Body of pancreas (tissue), 4 donors: Measurements from ENCODE around the gene MAGIX. TPM values are rescaled to one million over a fixed set of nuclear protein-coding genes. Genes with fewer than 3 reads are reported as not detected.
A peak's percentile ranks its signal among the peaks of the same experiment; 100 is the strongest.

Source experiments
- ATAC-seq: fragments of 150-250 bp; one replicate; pipeline ENCODE4 v1.9.1; 2016
- DNase-seq, 4 donors: peaks; one replicate each; pipeline ENCODE4 v3.0.0-alpha.2; 2019
- H3K27ac ChIP-seq, 4 donors: fragments of 200-600 bp; sonication (generic); 1 replicate in 3 of 4; 2 replicates in 1 of 4; pipeline versions ENCODE4 v1.5.1 to v1.6.1; 2016 to 2019; ENCODE audit warnings: mild to moderate bottlenecking in 1 of 4, mixed read lengths in 1 of 4, moderate library complexity in 1 of 4
- H3K27me3 ChIP-seq, 2 donors: fragments of 200-600 bp; sonication (generic); one replicate each; pipeline ENCODE4 v1.6.0; 2016; ENCODE audit warnings: mild to moderate bottlenecking in 1 of 2
- H3K36me3 ChIP-seq, 2 donors: fragments of 200-600 bp; sonication (generic); replicated peaks in 1 of 2; 2 replicates each; pipeline ENCODE4 v1.5.1; 2016; ENCODE audit warnings: low read depth in 2 of 2; ENCODE audit not compliant: insufficient read depth in 1 of 2
- H3K4me1 ChIP-seq: fragments of 200-600 bp; sonication (generic); one replicate; pipeline ENCODE4 v1.6.0; 2016
- H3K4me3 ChIP-seq, 2 donors: fragments of 200-600 bp; sonication (generic); 1 replicate in 1 of 2; 2 replicates in 1 of 2; pipeline ENCODE4 v1.5.1; 2016 to 2019
- H3K9me3 ChIP-seq, 3 donors: fragments of 200-600 bp; sonication (generic); 1 replicate in 2 of 3; 2 replicates in 1 of 3; pipeline ENCODE4 v1.5.1; 2016
- POLR2A ChIP-seq, 3 donors: fragments of 450-650 bp; IDR thresholded peaks; one replicate each; pipeline ENCODE4 v1.6.1; 2016; ENCODE audit warnings: antibody characterized with exemption in 3 of 3, mild to moderate bottlenecking in 2 of 3
- WGBS, 2 donors: methylation state at CpG; one replicate each; pipeline ENCODE4 v1.1.5; 2017; 5-methylcytosine and 5-hydroxymethylcytosine counted together
- intact Hi-C: fragments of 100-400 bp; cut with DNase I; formaldehyde crosslinking; loops from one replicate; pipeline ENCODE4 v1.15.1; 2023
- total RNA-seq, 2 donors: library from RNA; depleted of rRNA; stranded (reverse); fragments of >200 nt; gene quantifications; one replicate each; pipeline ENCODE4 v1.1.0, GENCODE V29; 2016
- TF ChIP-seq, protein P1 (sequence below), 7 experiments: fragments of 450-650 bp in 4 of 7; fragments of 200-600 bp in 3 of 7; sonication (generic) in 3 of 7; IDR thresholded peaks; one replicate each; pipeline ENCODE4 v1.5.1; 2016 to 2019; ENCODE audit warnings: antibody characterized with exemption in 7 of 7

MAGIX gene
- total RNA-seq, 2 donors from 2014 or later = 13.2 to 40.9 TPM

DNA sequence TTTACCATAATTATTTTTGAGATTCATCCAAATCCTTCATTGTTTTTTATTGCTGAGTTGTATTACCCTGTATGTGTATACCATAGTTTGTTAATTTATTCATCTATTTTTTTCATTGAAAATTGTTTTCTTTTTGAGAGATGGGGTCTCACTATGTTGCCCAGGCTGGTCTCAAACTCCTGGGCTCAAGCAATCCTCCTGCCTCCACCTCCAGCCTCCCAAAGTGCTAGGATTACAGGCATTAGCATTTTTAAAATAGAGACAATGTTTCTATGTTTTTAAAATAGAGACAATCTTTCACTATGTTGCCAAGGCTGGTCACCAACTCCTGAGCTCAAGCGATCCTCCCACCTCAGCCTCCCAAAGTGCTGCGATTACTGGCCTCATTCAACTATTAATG is 1.6 kb upstream of the MAGIX start:
- Histone ChIP-seq H3K36me3 (no peaks in the 10 kb centered on the region), H3K27ac (no peak overlapping the region), H3K4me1 (peaks cover 10% of the 10 kb centered on the region), H3K9me3 (no peaks in the 10 kb centered on the region), H3K27me3 (no peaks in the 10 kb centered on the region), H3K4me3 (no peak overlapping the region)
- intact Hi-C loops = no loop called here
- ATAC-seq = no peak
- no peak for TF ChIP-seq POLR2A (IDR thresholded peaks at IDR 0.05)
- TF ChIP-seq, protein P1, sequence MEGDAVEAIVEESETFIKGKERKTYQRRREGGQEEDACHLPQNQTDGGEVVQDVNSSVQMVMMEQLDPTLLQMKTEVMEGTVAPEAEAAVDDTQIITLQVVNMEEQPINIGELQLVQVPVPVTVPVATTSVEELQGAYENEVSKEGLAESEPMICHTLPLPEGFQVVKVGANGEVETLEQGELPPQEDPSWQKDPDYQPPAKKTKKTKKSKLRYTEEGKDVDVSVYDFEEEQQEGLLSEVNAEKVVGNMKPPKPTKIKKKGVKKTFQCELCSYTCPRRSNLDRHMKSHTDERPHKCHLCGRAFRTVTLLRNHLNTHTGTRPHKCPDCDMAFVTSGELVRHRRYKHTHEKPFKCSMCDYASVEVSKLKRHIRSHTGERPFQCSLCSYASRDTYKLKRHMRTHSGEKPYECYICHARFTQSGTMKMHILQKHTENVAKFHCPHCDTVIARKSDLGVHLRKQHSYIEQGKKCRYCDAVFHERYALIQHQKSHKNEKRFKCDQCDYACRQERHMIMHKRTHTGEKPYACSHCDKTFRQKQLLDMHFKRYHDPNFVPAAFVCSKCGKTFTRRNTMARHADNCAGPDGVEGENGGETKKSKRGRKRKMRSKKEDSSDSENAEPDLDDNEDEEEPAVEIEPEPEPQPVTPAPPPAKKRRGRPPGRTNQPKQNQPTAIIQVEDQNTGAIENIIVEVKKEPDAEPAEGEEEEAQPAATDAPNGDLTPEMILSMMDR (IDR thresholded peaks at IDR 0.05) = no peak
- DNase-seq = no peak
- 89% methylated on average over 2 of the region's 2 CpGs for WGBS, 2 donors

DNA sequence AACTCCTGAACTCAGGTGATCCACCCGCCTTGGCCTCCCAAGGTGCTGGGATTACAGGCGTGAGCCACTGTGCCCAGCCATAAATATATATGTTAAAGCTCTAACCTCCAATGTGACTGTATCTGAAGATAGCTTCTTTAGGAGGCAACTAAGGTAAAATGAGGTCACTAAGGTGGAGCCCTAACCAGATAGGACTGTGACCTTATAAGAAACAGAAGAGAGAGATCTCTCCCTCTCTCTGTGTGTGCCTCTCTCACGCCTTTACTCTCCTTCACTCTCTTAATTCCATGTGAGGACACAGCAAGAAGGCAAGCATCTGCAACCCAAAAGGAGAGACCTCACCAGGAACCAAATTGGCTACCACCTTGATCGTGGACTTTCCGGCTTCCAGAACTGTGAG is 926 bp upstream of the MAGIX start:
- WGBS, 2 donors = 90 to 97% methylated on average over 5 of the region's 5 CpGs
- intact Hi-C loops = no loop called here
- H3K27ac ChIP-seq = peak overlapping the region in 3 of 4 donors; percentile 50 to 93 (median 82)

DNA sequence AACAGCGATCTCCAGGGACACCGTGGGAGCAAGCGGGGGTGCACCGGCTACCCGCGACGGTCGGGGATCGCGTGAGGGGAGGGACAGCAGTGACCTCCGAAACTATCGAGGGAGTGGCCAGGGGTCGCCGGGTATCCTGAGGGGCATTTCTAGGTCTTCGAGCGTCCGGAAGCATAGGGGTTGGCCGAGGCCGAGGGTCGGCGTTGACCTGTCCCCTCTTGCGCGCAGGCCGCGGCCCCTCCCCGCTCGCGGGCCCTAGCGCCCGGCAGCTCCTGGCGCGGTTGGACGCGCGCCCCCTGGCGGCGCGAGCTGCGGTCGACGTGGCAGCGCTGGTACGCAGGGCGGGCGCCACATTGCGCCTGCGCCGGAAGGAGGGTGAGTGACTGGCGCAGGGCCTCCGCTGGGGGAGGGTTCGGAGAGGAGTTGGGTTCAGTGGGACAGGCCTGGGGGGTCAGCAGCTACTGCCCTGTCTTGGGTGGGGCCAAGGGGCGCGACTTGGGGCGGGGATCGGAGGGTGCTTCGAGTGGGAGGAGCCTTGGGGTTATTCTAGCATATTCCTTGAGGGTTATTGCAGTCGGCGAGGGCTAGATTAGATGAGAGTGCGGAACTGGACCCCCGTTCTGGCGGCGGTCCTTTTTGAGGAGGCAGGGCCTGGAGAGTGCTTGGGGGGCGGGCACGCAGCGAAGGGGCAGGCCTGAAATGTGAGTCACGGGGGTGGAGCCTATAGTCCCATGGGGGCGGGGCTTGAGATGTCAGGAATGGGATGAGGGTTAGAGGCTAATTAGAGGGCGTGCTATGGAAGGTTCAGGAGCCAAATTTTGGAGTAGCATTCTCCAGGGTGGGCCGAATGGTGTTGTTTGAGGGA is 1.2 kb downstream of the MAGIX start:
- H3K9me3 ChIP-seq = no peaks in the 10 kb centered on the region
- H3K4me1 ChIP-seq = peaks cover 19% of the 10 kb centered on the region
- peak overlapping the region; percentile 89 to 93 (median 93) for H3K27ac ChIP-seq
- TF ChIP-seq, protein P1 (IDR thresholded peaks at IDR 0.05) = peak; percentile 49 to 94 (median 67)
- TF ChIP-seq POLR2A (IDR thresholded peaks at IDR 0.05) = peak; percentile 42 to 62 (median 43)
- H3K4me3 ChIP-seq = no peak overlapping the region
- DNase-seq (peak; percentile 86 to 91 (median 90)), ATAC-seq (peak; percentile 83)
- intact Hi-C loops = no loop called here
- WGBS, 2 donors = 0 to 1% methylated on average over 8 to 23 of the region's 69 CpGs
- H3K36me3 ChIP-seq = no peaks in the 10 kb centered on the region
- no peaks in the 10 kb centered on the region for H3K27me3 ChIP-seq

More for the DNA sequence above, 926 bp upstream of the MAGIX start:
- Histone ChIP-seq H3K27me3 (no peaks in the 10 kb centered on the region), H3K9me3 (no peaks in the 10 kb centered on the region), H3K4me1 (peaks cover 10% of the 10 kb centered on the region), H3K4me3 (no peak overlapping the region), H3K36me3 (no peaks in the 10 kb centered on the region)
- no peak for DNase-seq
- TF ChIP-seq, protein P1 (IDR thresholded peaks at IDR 0.05) = no peak
- no peak for TF ChIP-seq POLR2A (IDR thresholded peaks at IDR 0.05)
- ATAC-seq = no peak

DNA sequence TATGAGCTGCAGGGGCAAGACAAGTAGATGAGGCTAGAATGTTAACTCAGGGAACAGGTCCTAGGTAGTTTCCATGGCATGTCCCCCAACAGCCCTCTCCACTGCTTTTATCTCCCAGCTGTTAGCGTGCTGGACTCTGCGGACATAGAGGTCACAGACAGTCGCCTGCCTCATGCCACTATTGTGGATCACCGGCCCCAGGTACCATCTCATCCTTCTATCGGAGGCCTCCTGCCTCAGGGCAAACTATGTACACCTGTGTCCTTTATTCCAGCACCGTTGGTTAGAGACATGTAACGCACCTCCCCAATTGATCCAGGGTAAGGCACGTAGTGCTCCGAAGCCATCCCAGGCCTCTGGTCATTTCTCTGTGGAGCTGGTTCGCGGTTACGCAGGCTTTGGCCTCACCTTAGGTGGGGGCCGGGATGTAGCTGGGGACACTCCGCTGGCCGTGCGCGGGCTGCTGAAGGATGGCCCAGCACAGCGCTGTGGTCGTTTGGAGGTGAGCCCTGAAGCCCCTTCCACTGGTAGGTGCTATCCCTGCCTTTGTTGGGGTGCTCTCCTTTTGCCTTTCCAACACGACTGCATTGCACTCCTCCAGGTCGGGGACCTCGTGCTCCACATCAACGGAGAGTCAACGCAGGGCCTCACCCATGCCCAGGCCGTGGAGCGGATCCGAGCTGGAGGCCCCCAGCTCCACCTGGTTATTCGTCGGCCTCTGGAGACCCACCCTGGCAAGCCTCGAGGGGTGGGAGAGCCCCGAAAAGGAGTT is 2.2 kb downstream of the MAGIX start:
- no peak overlapping the region for H3K4me3 ChIP-seq
- ATAC-seq (no peak), DNase-seq (no peak)
- H3K9me3 ChIP-seq = no peaks in the 10 kb centered on the region
- no peaks in the 10 kb centered on the region for H3K27me3 ChIP-seq
- intact Hi-C loops = no loop called here
- H3K27ac ChIP-seq = peak overlapping the region in 3 of 4 donors; percentile 93
- TF ChIP-seq POLR2A (IDR thresholded peaks at IDR 0.05) = no peak
- TF ChIP-seq, protein P1 (IDR thresholded peaks at IDR 0.05) = no peak
- 74 to 76% methylated on average over 4 to 11 of the region's 31 CpGs for WGBS, 2 donors
- peaks cover 19% of the 10 kb centered on the region for H3K4me1 ChIP-seq
- no peaks in the 10 kb centered on the region for H3K36me3 ChIP-seq
